CD4-positive, alpha-beta T cell treated with Interleukin-12 subunit alpha and Interleukin-12 subunit beta, for 1 hour (primary cell): Measurements from ENCODE around the gene JUND.

Source experiments
- DNase-seq: peaks from one replicate; pipeline ENCODE4 v3.0.0-alpha.2; 2020

Gene JUND

DNA sequence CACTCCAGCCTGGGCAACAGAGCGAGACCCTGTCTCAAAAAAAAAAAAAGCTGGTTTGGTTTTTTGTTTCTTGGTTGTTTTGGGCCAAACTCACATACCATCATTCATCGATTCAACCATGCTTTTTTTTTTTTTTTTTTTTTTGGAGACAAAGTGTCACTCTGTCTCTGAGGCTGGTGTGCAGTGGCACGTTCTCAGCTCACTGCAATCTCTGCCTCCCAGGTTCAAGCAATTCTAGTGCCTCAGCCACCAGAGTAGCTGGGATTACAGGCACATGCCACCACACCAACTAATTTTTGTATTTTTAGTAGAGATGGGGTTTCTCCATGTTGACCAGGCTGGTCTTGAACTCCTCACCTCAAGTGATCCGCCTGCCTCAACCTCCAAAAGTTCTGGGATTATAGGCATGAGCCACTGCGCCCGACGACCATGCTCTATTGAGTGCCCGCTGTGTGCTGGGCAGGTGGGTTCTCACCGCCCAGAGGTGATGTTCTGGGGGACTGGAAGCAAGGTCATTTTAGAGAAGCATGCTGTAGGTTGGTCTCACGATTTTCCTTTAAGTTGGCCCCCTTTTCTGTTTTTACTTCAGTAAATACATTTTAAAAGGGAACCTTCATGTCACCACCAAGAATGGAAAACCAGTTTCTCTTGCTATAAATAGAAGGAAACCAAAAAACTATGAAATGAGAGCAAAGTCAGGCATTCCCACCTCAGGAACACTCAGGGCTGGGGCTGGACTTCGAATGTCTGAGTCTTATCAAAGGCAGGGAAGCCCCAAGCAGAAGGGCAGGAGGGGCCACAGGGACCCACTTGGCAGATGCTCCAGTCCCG is 8.3 kb upstream of the JUND start:
- DNase-seq = no peak

DNA sequence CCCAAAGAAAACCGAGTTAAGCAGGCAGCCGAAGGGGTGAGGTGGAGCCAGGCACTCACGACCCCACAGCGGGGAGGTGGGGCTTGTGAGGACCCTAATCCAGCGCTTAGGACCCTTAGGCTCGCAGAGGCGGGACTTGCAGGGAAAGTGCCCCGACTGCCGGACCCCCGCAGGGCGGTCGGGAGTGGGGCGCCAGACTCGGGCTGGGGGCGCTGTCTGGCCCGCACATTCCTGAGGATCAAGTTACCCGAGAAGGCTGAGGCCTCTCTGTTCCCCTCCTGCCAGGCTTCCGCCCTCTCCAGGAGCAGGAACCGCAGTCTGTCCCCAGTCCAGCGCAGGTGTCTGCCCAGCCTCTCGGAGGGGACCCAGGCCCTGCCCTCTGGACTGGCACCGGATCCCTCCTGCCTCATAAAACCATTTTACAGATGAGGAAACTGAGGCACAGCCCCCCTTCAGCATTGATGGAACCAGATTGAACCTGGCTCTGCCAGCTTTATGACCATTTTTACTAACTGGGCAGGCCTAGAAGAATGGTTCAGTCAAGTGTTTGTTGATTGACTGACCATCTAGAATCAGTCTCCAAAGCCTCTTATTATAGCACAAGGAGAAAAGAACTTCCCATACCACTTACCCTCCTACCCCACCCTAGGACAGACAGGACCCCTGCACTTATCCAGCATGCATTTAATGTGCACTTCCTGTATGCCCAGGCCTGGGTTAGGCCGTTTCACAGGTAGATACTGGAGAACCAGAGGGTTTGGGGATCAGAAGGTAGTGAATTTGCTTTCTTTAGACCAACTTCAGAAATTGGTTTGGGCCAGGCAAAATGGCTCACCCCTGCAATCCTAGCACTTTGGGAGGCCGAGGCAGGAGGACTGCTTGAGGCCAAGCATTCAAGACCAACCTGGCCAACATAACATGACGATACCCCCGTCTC is 6.7 kb upstream of the JUND start:
- DNase-seq = no peak

DNA sequence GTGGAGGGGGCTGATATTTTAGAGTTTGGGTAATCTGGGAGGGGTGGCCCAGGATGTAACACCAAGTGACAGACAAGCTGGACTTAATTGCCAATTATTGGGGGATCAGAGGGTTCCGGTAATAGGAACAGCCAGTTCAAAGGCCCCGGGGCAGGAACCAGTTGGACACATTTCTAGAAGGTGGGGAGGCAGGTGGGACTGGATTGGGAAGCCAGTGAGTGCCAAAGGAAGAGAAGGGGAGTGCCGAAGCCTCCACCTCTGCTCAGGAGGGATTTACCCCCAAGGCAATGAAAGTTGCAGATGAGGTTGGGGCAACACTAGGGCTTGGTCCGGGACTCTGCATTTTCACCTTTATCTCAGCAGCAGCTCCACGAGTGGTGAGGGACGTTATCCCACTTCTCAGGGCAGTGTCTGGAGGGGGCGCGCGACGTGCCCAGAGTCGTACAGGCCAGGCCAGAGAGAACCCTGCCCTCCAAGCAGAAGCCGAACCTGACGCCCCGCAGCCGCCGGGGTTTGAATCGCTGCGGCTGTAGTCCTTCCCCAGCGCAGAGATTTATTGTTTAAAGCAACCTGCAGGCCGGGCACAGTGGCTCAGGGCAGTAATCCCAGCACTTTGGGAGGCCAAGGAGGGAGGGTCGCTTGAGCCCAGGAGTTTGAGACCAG is 5.7 kb upstream of the JUND start:
- no peak for DNase-seq

DNA sequence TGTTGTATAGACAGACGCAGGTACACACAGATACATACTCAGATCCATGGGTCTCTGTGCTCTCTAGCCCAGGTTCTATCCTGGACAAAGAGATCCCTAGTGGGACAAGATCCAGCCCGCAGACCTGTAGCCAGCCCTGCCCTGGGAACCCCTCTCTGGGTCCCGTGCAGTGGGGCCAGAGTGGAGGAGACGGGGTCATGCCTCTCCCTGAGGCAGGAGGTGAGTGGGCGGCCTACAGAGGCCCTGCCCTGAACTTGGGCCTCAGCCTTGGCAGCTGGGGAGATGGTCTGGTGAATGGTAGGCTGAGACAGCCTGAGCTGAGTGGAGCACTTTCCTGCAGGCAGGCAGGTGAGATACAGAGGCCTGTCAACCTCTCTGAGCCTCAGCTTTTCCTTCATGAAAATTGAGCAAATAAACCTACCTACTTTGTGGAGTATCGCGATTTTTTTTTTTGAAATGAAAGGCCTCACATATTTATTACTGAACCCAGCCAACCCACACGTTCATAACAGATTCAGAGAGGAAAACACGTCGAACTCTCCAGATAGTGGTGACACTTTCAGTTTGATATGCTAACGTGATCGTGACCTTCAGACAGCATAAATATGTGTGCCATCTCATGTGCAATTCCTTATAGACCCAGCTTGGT is 3.4 kb upstream of the JUND start:
- DNase-seq = peak; percentile 49

DNA sequence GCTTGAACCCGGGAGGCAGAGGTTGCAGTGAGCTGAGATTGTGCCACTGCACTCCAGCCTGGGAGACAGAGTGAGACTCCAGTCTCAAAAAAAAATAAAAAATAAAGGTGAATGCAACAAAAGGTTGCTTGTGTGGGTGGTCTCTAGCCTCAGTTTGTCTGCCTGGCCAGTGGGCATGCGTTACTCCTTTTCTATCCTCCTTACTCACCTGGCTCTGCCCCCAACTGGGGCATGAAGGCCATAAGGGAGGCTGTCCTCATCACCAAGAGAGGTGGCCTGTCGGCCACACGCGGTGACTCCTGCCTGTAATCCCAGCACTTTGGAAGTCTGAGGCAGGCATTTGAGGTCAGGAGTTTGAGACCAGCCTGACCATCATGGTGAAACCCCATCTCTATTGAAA is 1.9 kb upstream of the JUND start:
- DNase-seq = no peak

DNA sequence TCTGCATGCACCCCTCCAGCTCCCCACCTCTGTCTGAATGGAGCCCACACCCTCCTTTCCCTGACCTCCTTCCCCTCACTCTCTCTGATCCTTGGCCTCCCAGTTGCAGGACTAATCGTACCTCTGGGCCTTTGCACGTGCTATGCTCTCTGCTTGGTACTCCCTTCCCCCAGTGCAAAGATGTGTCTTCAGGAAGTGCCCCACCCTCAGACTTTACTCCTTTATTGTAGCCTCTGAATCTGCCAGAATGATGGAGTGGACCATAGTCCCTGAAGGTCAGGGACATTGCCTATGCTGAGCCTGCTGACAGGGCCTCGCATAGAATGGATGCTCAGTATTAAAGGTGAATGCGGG is 1.3 kb upstream of the JUND start:
- peak; percentile 52 for DNase-seq

DNA sequence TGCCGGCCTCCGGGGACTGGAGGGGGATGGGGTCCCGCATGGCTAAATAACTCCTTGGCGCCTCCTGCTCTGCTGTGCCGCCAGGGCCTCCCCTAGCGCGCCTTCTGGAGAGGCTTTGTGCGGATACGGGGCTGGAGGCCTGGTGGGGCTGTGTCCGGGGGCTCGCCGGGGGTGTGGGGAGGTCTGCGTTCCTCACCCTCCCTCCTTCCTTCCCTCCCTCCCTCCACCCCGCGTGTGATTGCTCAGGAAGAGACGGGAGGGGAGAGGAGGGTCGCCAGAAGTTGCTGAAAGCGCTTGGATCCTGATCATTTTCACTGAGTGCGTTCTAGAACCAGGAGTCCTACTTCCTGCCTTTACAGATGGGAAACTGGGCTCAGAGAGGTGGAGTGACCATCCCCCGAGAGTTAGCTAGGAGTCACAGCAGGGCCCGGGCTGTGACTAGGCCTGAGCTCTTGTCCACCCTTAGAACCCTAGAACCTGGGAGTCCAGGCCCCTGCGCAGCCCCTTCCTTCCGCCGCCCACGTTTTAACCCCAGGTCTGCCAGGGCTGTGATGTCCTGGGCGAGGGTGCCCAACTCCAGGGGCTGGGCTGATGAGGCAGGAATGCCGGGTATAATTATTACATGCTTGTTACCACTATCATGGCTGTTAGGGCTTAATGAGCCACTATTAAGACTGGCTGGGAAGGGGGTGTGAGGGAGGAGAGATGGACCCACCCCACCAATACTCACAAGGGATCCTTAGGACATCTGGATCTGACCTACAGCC is 782 bp upstream of the JUND start:
- DNase-seq = no peak

DNA sequence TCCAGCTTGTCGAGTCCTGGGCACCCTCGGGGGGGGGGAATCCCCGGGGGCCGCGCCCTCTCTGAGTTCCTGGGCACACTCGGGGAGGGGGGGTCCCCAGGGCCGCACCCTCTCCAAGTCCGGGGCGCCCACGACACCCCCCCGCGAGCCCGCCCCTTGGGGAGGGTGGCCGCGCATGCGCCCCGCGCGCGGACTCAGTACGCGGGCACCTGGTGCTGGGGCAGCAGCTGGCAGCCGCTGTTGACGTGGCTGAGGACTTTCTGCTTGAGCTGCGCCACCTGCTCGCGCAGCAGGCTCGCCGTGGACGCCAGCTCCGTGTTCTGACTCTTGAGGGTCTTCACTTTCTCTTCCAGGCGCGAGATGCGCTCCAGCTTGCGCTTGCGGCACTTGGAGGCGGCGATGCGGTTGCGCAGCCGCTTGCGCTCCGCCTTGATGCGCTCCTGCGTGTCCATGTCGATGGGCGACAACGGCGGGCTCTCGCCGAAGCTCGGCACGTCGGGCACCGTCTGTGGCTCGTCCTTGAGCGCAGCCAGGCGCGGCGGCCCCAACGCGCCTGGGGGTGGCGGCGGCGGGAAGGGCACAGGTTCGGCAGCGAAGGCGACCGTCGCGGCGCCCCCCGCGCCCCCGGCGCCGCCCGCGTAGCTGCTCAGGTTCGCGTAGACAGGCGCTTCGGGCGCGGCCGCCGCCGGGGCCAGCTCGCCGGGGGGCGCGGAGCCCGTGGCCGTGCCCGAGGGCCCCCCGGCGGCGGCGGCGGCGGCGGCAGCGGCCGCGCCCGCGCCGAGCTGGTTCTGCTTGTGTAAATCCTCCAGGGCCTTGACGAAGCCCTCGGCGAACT is 958 bp downstream of the JUND start:
- DNase-seq = peak; percentile 86

DNA sequence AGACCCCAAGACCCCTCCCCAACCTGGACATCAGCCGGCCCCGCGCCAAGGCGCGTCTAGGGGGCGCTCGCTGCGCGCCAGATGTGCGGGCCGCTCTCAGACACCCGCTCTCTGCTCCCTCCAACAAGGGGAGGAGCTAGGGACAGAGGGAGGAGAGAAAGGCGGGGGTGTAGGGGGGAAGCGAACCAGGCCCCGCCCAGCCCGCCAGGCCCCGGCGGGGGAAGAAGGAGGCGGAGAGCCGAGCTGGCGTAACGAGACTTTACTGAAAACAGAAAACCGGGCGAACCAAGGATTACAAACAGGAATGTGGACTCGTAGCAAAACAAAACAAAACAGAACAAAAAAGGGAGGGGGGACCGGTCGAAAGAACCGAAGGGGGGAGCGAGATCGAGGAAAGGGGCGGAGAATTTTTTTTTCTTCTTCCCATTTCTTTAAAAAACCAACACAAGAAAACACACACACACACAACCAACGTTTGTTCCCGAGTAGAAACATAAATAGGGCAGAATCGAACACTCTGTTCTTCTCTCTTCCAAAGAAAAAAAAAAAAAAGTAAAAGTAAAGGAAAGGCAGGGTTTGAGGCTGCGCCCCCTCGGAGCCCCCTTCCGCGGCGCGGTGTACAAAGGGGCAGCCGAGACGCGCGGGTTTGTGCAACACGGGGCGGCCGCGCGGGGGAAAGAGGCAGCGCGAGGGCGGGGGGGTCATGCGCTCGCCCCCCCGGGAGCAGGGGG is 1.7 kb downstream of the JUND start:
- peak; percentile 94 for DNase-seq

DNA sequence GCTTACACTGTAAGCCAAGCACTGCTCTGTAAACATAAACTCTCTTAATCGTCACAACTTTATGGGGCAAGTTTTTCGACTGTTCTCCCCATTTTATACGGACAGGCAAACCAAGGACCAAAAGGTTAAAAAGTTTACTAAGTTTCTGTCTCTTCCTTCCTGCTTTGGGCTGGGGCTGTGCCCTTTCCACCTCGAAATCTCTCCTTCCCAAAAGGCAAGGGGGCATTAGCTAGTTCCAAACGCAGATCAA is 2.2 kb downstream of the JUND start:
- DNase-seq = no peak

DNA sequence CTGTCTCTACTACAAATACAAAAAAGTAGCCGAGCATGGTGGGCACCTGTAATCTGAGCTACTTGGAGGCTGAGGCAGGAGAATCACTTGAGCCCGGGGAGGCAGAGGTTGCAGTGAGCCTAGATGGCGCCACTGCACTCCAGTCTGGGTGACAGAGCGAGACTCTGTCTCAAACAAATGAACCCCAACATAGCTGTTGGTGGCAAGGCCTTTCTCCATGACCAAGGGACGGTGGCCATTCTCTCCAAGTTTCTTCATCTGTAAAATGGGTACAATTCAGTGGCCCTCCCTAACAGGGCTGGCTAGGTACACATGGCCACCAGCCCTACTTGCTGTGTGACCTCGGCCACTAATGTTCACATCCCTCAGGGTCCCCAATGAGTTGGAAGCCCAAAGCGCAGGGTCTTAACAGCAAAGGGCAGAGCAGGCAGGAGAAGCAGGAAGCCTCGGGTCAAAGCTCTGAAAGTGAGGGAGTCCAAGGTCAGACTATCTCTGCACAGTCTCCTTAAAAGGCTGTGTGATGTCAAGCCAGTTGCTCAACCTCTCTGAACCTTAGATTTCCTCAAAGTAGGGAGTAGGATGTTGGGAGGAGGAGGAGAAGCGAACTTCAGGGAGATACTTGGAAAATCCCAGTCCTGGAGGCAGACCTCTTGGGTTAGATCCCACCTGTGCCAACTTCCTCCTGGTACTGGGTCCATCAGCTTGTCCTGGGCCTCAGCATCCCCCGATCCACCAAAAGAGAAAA is 2.7 kb downstream of the JUND start:
- peak; percentile 72 for DNase-seq

DNA sequence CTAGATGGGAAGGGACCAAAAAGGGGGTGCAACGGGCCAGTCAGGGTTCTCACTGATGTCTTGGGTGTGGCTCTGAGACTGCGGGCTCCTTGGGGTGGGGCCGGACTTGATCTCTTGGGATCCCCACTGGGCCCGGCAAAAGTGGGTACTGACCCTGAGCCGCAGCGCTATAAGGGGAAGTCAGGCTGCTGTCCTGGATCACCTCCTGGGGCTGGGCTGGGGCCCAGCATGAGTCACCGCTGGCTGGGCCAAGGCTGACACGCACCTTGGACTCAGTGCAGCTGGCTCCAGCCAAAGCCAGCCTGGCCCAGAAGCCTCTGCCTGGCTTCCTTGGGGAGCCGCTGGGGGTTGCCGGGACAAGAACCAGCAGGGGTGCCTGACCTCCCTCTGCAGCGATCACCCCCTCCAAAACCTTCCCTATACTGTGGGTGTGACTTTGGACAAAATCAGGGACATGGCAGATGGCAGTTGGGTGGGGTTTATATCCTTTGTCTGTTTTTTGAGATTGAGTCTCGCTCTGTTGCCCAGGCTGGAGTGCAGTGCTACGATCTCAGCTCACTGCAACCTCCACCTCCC is 6.6 kb downstream of the JUND start:
- peak; percentile 51 for DNase-seq

DNA sequence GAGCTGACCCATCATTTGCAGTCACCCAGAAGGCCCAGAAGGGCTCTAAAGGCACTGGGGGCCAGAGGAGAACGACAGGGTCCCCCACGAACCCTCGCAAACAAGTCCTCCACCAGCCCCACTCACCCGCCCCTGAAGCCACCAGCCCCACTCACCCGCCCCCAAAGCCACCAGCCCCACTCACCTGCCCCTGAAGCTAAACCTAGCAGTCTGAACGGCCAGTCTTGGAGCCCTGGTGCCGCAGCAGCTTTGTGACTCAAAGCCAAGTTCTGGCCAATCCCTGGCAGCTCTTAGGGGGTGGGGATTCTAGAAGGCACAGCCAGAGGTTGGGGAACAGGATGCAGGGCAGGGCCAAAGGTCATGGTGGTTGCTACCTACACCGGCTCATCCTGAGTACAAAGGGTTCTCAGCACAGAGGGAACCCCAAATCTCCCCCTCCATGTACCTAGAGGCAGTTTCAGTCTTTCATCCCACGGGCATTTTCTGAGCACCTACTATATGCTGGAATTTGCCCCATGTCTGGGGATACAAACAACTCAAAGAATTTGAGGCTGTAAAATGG is 7.1 kb downstream of the JUND start, which contains the start of gene IQCN:
TSS of gene IQCN (minus strand) at position 234 of the 562 bp plus-strand sequence. CDS start 4,974 bp downstream, outside the sequence.
- peak; percentile 64 for DNase-seq

DNA sequence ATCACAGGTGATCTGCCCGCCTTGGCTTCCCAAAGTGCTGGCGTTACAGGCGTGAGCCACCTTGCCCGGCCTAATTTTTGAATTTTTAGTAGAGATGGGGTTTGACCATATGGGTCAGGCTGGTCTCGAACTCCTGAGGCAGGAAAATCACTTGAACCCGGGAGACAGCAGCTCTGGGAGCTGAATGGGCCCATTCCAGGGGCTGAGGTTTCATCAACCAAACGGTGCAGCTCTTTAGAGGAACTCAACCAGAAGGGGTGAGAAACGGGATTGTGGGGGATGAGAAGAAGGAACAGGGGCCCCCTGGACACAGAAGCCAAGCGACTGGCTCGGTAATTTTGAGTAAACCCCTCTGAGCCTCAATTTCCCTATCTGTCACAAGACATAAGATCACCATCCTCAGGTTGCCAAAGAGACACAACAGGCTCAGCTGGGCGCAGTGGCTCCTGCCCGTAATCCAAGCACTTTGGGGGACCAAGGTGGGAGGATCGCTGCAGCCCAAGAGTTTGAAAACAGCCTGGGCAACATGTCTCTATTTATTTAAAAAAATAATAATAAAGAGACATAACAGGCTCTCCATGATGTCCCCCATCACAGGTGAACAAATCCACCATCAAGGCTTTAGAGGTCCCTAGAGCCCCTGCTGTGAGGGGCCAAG is 7.7 kb downstream of the JUND start:
- peak; percentile 45 for DNase-seq

DNA sequence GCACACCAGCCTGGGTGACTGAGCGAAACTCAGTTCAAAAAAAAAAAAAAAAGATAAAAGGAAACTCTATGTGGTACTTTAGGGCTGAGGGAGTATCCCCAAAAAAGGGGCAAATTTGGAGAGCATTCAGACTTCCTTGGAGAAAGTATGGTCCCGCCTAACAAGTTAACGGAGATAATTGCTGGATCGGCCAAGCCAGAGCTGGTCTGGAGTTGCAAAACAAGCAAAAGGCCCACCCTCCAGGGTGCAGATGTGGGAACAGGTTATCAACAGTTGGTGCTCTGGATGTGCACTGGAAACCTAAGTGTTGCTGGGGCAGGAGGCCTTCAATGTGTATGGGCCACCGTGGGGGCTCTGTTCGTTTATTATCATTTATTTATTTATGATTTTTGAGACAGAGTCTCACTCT is 10.0 kb downstream of the JUND start:
- DNase-seq = peak; percentile 56

DNA sequence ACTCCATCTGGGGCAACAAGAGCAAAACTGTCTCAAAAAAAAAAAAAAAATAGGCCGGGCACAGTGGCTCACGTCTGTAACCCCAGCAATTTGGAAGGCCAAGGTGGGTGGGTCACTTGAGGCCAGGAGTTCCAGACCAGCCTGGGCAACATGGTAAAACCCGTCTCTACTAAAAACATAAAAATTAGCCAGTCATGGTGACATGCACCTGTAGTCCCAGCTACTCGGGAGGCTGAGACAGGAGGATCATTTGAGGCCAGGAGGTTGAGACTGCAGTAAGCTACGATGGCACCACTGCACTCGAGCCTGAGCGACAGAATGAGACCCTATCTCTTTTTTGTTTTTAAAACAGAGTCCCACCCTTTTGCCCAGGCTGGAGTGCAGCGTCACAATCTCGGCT is 11.1 kb downstream of the JUND start:
- DNase-seq = no peak

DNA sequence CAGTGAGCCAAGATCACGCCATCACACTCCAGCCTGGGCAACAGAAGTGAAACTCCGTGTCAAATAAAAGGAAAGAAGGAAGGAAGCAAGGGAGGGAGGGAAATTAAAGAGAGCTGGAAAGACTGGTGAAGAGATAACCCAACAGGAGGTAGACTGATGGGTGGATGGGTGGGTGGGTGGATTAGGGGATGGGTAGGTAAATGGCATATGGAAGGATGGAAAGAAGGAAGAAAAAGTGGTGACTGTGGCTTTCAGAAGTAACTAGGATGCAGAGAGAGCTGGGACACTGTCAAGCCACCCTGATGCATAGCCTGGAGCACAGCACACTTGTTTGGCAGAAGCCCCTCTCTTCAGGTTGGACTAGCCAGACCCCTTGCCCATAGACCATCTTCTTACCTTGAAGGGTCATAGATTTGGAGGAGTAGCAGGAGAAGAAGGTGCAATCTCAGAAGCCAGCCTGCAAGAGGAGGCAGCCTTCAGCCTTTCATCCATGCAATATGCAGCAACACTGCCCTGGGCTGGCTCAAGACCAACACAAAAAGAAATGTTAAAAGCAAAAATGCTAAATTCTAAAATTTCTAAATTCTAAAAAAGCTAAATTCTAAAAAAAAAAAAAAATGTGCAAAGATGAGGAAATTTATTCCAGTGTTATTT is 12.2 kb downstream of the JUND start:
- no peak for DNase-seq
